GM12892 (cell line): ENCODE measurements around the gene RRAS.

Source experiments
- DNase-seq: peaks from one replicate; pipeline ENCODE4 v3.0.0; 2011; ENCODE audit not compliant: insufficient read length
- FAIRE-seq: peaks from 2 replicates; lab custom pipeline; 2011; peaks lifted over from hg19 to GRCh38; lab: Jason Lieb, UNC
- POLR2A ChIP-seq: IDR thresholded peaks from 2 replicates; pipeline ENCODE4 v1.6.1; 2011; ENCODE audit warnings: low read depth, low read length, control low read depth
- POLR2AphosphoS5 ChIP-seq: IDR thresholded peaks from 2 replicates; pipeline ENCODE4 v1.6.1; 2011; ENCODE audit warnings: low read depth, low read length, control low read depth
- TAF1 ChIP-seq: IDR thresholded peaks from 2 replicates; pipeline ENCODE4 v1.6.1; 2011; ENCODE audit warnings: low read depth, mild to moderate bottlenecking, control low read depth, low read length, borderline replicate concordance

Gene RRAS

DNA sequence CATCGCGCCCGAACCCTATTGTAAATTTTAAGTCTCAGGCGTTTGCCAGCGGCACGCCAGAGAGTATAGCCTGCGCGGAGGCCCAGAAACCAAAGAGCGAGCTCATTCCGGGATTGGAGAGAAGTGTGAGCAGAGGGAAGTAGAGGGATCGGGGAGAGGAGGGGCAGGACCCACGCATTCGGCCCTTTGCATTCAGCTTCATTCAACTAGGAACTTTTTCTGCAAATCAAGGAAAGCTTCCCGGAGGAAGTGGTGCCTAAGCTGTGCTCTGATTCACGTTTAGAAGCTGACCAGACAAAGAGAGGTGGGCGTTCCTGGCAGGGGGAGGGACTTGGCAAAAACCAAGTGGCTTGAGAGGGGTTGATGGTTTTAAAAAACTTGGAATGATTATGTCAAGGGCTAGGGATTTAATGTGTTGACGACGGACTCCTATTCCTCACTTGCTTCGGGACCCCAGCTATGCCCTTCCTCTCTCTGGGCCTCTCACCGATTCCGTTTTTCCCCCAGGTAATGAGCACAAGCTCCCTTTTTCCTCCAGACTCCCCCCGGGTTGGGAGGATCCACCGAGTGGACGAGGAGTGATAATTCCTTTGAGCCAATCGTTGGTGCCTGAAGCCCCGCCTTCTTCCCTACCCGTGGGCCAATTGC is 36.3 kb upstream of the RRAS start:
- TF ChIP-seq POLR2A (peak; percentile 98), TAF1 (peak; percentile 89), POLR2AphosphoS5 (peak; percentile 97)
- FAIRE-seq = no peak

DNA sequence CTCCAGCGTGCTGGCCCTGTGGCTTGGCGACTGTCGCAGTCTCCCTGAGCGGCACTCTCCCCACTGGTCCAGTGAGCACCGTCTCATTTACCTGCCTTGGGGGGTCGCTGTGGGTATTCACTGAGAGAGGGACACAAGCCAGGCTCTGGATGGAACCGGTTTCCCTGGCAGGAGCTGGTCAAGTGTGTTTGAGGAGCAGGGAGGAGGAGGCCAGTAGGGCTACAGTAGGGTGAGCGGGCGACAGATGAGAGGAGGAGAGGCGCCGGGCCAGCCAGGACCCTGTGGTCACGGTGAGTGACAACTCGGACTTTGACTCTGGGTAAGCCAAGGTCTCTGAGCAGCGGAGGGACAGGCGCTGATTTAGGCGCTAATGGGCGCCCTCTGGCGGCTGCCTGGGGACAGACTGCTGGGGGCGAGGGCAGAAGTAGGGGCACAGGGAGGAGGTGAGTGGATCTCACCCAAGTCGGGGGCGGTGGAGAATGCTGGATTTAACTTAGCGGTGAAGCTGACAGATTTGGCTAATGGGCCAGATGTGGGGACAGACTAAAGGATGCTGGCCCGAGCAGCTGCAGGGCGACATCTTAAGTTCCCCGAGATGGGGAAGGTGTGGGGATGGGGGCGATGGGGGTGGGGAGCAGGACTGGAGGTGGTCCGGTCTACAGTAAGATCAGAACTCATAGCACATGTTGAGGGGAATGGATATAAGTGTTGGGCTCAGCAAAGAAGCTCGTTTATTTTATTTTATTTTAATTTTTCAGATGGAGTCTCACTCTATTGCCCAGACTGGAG is 32.4 kb upstream of the RRAS start:
- DNase-seq (peak; percentile 94), FAIRE-seq (peak; percentile 97)
- TF ChIP-seq TAF1 = no peak
- TF ChIP-seq POLR2A = no peak
- no peak for TF ChIP-seq POLR2AphosphoS5

More for the DNA sequence above, 36.3 kb upstream of the RRAS start:
- DNase-seq = peak; percentile 92

DNA sequence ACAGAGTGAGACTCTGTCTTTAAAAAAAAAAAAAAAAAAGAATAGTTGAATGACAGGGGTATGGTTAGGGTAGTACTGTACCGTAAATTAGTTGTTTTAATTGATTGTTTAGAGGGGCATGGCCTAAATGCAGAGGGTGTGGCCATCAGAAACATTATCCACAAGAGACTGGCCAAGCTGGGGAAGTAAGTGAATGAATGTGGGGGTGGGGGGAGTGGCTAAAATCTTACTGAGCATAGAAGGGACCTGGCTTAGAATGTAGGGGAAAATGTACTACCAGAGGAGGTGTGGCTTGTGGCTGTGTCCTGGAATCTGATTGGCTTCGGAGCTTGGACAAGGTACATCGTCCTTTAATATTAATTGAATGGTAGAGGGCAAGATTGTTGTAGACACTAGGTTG is 29.6 kb upstream of the RRAS start:
- FAIRE-seq (no peak), DNase-seq (no peak)
- no peak for TF ChIP-seq POLR2AphosphoS5
- TF ChIP-seq POLR2A = no peak
- TF ChIP-seq TAF1 = no peak

DNA sequence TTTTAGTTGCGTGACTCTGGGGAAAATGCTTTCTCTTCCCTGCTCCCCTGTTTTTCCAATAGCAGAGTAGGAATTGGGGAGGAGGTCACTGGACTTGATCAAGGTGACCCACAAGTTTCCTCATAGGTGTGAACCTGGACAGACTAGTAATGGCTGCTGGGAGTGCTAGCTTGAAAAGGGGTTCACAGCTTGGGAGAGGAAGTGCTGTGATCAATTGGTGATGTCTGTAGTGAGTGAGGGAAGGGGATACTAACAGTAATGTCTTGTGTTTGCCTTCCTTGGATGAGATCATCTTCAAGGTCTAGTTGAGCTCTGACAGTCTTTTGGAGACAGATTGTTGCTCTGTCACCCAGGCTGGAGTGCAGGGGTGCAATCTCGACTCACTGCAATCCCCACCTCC is 27.5 kb upstream of the RRAS start:
- no peak for FAIRE-seq
- TF ChIP-seq POLR2A (no peak), TAF1 (no peak), POLR2AphosphoS5 (no peak)
- DNase-seq = no peak

DNA sequence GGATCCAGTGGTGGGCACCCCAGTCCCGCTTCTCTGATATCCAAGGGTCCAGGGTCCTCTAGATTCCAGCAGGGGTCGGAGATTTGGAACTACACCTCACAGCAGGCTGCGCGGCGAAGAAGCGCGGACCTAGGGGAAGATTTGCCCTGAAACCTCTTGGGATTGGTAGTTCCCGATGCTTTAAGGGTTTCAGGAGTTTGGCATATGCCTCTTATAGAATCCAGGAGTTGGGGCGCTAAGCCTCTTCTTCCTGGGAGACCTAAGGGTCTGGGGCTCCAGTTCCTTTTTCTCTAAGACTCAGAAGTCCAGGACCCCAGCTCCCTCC is 26.1 kb upstream of the RRAS start:
- DNase-seq (no peak), FAIRE-seq (no peak)
- no peak for TF ChIP-seq POLR2A
- no peak for TF ChIP-seq POLR2AphosphoS5
- no peak for TF ChIP-seq TAF1

DNA sequence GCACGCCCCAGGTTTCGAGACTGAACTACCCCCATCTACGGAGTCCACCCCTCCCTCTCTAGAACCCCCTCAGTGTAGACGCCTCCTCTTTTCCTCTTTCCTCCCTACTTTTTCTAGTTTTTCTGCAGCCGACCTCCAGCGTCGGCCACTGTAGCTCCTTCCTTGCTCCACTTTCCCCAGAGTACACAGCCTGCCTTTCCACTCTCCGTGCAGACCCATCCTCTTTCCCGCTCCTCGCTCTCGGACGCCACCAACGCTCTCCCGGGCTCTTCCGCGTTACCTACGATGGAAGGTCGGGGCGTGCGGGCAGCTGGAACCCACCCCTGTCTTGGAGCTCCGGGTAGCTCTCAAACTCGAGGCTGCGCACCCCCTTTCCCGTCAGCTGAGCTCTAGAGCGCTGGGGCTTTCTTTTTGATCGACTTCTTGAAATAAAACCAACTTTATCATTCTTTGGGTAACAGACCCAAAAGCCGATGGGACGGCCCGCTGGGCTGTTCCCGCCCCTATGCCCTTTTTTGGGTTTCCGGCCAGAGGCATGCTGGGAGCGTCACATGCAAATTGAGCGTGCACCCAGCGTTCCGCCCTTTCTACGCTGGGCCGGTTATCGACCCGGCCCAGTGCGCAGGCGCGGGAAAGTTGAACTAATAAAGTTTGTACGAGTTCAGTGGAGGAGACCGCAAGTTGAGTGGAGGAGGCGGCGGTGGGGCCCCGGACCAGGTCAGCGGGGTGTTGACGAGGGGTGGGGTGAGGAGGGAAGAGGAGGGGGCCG is 25.6 kb upstream of the RRAS start, which contains the start of the genes BCL2L12 and IRF3:
Gene BCL2L12, plus strand, starts transcription at position 583 of the 769 bp plus-strand sequence. CDS start 760 bp downstream, outside the sequence.
Gene IRF3, minus strand, starts transcription at position 507 of the 769 bp plus-strand sequence. CDS start 1,019 bp downstream, outside the sequence.
- peak; percentile 98 for DNase-seq
- TF ChIP-seq POLR2A (peak; percentile 66), POLR2AphosphoS5 (no peak)
- FAIRE-seq = peak; percentile 98

DNA sequence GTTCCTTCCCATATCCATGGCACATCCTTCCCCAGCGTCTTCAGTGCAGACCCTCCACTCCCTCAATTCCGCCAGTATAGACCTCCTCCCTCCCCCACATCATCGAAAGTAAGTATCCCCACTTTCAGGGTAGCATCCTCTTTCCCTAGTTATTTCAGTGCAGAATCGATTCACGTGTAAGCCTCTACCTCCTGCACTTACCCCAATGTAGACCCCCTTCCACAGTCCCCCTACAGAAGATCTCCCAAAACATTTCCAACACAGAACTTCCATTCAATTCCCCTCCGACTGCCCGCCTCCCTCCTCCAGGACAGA is 25.1 kb upstream of the RRAS start:
- FAIRE-seq (no peak), DNase-seq (no peak)
- TF ChIP-seq POLR2A (no peak), POLR2AphosphoS5 (no peak), TAF1 (no peak)

DNA sequence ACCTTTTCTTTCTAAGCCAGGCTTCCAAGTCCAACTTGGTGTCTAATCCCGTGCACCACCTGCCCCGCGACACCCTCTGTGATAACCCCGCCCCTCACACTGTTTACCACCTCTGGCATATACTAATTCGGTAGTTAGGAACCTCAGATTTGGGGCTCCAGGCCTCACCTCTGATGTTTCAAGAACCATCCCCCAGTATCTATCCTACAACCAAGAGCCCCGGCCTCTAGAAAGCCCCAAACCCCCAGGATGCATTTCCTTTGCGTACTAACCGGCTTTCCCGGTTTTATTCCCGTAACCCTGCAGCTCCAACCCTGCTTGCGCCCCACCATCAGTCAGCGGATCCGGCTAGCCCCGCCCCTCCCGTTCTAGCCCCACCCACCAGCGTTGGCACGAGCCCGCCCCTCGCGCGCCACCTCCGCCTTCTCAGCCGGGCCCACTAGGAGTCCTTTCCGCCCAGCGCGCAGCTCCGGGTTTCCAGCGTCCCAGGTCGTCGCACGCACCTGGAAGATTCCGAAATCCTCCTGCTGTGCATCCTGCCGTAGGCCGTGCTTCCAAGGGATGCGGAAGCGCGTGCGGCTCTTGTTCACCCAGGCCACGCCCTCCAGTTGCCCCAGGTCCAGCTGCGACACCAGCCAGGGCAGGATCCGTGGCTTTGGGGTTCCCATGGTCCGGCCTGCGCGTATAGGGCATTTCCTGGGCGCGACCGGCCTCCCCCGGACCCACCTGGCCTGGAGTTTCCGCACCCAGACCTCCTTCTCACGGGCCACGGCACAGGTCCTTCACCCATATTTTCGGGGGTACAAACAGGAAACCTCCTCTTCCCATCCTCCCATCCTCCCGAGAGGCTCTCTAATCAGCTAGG is 24.5 kb upstream of the RRAS start:
- DNase-seq (peak; percentile 91), FAIRE-seq (peak; percentile 87)
- TF ChIP-seq POLR2A (peak; percentile 40; the same call in 1 of the 2 replicates), POLR2AphosphoS5 (peak; percentile 49; the same call in 1 of the 2 replicates), TAF1 (no peak)

DNA sequence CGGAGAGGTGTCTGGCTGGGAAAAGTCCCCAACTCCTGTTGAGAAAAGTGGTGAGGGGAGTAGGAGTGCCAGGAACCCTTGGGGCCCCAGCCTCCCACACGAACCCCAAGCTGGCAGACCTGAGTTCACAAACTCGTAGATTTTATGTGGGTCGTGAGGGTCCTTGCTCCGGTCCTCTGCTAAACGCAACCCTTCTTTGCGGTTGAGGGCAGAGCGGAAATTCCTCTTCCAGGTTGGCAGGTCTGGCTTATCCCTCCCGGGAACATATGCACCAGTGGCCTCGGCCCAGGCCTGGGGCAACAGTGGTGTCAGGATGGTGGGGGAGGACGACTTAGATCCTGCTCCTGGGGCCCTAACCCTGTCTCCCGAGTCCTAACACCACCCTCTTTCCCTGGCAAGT is 23.3 kb upstream of the RRAS start:
- DNase-seq (no peak), FAIRE-seq (no peak)
- TF ChIP-seq POLR2A (no peak), POLR2AphosphoS5 (no peak), TAF1 (no peak)

DNA sequence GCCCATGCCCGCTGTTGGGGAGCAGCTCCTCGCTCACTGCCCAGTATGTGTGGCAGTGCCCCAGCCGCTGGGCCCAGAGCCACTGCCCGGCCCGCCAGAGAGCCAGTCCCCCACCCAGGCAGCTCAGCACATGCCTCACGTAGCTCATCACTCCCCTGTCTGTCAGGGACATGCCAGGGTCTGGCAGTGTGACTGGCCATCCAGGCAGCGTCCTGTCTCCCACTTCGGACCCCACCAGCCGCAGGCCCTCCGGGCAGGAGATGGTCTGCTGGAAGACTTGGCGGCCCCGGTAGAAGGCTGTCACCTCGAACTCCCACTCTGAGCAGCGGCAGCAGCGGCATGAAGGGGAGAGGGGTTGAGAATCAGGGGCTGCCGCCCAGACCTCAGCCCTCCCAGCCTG is 22.1 kb upstream of the RRAS start:
- DNase-seq (no peak), FAIRE-seq (no peak)
- no peak for TF ChIP-seq POLR2A
- TF ChIP-seq TAF1 = no peak
- no peak for TF ChIP-seq POLR2AphosphoS5

DNA sequence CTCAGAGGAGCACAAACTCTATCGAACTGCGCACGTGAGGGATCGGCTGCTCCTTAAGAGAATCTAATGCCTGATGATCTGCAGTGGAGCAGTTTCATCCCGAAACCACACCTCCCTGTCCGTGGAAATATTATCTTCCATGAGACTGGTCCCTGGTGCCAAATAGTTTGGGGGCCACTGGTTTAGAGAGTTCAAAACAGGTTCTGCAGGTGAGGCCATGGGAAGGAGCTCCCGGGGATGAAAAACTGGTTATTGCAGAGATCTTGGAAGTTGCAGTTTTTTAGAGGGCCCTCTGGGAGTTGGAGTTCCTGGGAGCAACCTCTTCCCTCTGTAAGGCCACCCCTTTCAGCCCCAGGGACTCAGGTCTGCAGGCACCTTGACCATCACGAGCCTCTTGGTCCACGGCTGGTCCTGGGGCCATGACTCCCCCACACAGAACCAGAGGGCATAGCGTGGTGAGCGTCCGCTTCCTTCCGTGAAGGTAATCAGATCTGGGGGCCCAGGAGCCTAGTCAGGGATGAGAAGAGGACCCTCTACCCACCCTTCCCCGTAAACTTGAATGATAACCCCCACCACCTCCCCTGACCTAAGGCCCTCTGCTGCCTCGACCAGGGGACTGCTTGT is 20.5 kb upstream of the RRAS start:
- no peak for TF ChIP-seq TAF1
- TF ChIP-seq POLR2A = no peak
- no peak for TF ChIP-seq POLR2AphosphoS5
- DNase-seq = no peak
- FAIRE-seq = no peak
